Activated CD8-positive, alpha-beta memory T cell treated with anti-CD3 and anti-CD28 coated beads for 24 hours (primary cell): ENCODE measurements around the gene ENTPD6.

Experiments used
- DNase-seq: peaks from one replicate; pipeline ENCODE4 v3.0.0-alpha.2; 2020

The ENTPD6 gene

GRCh38 chr20:25188218-25188617, 7.3 kb upstream of the ENTPD6 start:
- DNase-seq: no peak

- DNase-seq: no peak
Observed at GRCh38 chr20:25191051-25191450, 4.5 kb upstream of the ENTPD6 start.

GRCh38 chr20:25191689-25192088, 3.8 kb upstream of the ENTPD6 start:
- no peak for DNase-seq

GRCh38 chr20:25193843-25194242, 1.7 kb upstream of the ENTPD6 start:
- no peak for DNase-seq

GRCh38 chr20:25194333-25194972, 1.1 kb upstream of the ENTPD6 start:
- DNase-seq: no peak

- no peak for DNase-seq
Observed at GRCh38 chr20:25195962-25196785, 662 bp downstream of the ENTPD6 start.

- no peak for DNase-seq
Observed at GRCh38 chr20:25196786-25197120, 1.2 kb downstream of the ENTPD6 start.

GRCh38 chr20:25197183-25197869, 1.8 kb downstream of the ENTPD6 start:
- DNase-seq: peak; percentile 64

GRCh38 chr20:25197870-25198190, 2.3 kb downstream of the ENTPD6 start:
- no peak for DNase-seq

GRCh38 chr20:25198663-25199383, 3.3 kb downstream of the ENTPD6 start:
- DNase-seq: peak; percentile 53

- no peak for DNase-seq
Observed at GRCh38 chr20:25199473-25200260, 4.2 kb downstream of the ENTPD6 start.

GRCh38 chr20:25203089-25203488, 7.6 kb downstream of the ENTPD6 start:
- no peak for DNase-seq

GRCh38 chr20:25203871-25204320, 8.4 kb downstream of the ENTPD6 start:
- DNase-seq: no peak

- DNase-seq: peak; percentile 46
Observed at GRCh38 chr20:25204550-25205276, 9.2 kb downstream of the ENTPD6 start.

- DNase-seq: no peak
Observed at GRCh38 chr20:25205277-25206062, 10.0 kb downstream of the ENTPD6 start.

- DNase-seq: peak; percentile 40
Observed at GRCh38 chr20:25206063-25206403, 10.5 kb downstream of the ENTPD6 start.

- no peak for DNase-seq
Observed at GRCh38 chr20:25206548-25206947, 11.0 kb downstream of the ENTPD6 start.

GRCh38 chr20:25207149-25207959, 11.8 kb downstream of the ENTPD6 start:
- DNase-seq: peak; percentile 37

- DNase-seq: peak; percentile 43
Observed at GRCh38 chr20:25207960-25208534, 12.5 kb downstream of the ENTPD6 start.

GRCh38 chr20:25209400-25209799, 13.9 kb downstream of the ENTPD6 start:
- DNase-seq: no peak
